HG03045 (cell line): ENCODE results near the gene JARID2.
"Not testable (repeated sequence)": the region's sequence is repeated elsewhere in the genome, so short reads cannot be mapped to it uniquely, and the experiment has no call there.

Experiments used
- ATAC-seq: cut with Tn5 transposase; IDR thresholded peaks from one replicate; pipeline ENCODE4 v1.9.1; 2021; ENCODE audit warnings: mild to moderate bottlenecking, moderate library complexity; ENCODE audit not compliant: unreplicated experiment

JARID2 gene

DNA sequence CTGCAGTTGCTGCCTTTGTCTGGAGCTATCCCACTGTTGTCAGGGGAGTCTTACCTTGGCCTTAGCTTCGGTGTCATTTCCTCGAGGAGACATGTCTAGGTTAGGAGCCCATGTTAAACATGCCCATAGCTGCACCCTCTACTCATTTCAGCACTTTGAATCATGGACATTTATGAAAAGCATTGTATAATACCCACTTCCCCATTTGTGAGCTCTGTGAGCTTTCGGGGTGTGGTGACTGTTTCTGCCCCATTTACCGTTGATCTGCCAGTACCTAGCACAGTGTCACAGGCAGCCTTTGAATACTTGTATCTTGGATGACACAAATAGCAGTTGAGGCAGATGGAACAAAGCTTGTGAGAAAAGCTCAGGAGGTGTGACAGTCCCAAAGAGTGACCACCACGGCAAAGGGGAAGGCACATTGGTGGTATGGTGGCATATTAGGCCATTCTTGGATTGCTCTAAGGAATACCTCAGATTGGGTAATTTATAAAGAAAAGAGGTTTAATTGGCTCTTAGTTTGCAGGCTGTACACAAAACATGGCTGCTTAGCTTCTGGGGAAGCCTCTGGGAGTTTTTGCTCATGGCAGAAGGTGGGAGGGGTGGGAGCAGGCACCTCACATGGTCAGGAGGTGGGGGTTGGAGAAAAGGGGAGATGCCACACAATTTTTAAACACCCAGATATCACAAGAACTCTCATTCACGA lies 42.0 kb downstream of the JARID2 start:
- peak; percentile 95 for ATAC-seq

DNA sequence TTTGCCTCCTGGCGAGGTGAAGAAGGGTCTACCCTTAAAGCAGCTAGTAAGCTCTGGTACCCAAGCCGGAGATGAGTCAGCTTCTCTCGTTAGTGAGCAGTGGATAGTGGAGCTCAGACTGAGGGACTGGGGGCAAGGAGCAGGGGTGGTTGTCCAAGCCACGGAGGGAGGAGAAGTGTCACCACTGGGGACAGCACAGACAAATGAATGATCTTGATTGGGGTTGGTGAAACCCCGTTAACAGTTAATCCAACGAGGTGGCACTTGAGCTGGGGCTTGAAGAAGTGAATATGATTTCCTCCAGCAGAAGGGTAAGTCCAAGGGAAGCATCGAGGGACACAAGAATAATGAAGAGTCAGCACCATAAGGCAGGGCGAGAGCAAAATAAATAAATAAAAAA lies 43.0 kb downstream of the JARID2 start:
- no peak for ATAC-seq

DNA sequence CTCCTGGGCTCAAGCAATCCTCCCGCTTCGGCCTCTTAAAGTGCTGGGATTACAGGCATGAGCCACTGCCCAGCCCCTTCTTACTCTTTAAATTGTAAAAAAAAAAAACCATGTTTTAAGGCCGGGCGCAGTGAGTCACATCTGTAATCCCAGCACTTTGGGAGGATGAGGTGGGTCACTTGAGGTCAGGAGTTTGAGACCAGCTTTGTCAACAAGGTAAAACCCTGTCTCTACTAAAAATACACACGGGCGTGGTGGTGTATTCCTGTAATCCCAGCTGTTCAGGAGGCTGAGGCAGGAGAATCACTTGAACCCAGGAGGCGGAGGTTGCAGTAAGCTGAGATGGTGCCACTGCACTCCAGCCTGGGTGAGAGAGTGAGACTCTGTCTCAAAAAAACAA lies 43.6 kb downstream of the JARID2 start:
- not testable (repeated sequence) for ATAC-seq

DNA sequence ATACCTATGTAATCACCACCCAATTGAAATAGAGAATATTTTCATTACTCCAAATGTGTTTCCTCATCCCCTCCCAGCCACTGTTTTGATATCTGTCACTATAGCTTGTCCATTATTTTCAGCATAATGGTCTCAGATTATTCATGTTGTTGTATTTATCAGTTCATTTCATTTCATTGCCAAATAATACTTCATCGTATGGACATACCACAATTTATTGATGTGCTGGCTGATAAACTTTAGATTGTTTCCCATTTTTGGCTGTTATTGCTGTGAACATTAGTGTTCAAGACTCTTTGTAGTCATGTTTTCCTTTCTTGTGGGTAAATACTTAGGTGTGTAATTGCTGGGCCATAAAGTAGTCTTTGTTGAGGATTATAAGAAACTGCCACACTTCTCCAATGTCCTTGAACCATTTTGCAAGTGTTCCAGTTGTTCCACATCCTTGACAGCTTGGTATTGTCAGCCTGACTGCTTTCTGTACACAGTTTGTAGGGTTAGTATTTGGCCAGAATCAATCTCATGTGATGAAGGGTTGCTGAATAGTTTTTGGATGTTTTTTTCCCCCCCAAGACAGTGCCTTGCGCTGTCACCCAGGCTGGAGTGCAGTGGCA lies 44.3 kb downstream of the JARID2 start:
- ATAC-seq, result no peak

DNA sequence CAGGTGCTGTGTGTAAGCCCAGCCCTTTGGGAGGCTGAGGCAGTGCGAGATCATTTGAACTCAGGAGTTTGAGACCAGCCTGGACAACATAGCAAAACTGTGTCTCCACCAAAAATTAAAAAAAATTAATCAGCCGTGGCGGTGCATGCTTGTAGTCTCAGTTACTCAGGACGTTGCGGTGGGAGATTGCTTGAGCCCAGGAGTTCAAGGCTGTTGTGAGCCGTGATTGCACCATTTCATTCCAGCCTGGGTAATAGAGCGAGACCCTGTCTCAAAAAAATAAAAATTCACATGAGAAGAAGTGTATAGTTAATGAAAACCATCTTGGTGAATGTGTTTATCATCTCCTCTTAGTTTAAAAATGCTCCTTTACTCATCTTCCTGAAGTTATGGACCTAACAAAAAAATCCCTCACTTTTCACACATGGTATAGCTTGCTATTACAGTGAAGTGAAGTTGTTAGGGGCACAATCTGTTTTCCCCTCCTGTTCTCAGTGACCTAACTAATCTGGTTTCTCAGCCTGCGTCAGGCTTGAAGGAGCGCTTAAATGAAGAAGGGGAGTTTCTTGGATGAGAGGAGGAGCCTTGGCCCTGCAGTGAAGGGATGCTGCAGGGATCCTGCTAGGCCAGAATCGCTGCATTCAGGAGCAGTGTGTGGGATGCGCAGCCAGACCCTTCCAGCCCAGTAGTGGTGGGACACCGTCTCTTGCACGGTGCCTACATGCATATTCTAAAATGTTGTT lies 45.3 kb downstream of the JARID2 start:
- ATAC-seq, result no peak

DNA sequence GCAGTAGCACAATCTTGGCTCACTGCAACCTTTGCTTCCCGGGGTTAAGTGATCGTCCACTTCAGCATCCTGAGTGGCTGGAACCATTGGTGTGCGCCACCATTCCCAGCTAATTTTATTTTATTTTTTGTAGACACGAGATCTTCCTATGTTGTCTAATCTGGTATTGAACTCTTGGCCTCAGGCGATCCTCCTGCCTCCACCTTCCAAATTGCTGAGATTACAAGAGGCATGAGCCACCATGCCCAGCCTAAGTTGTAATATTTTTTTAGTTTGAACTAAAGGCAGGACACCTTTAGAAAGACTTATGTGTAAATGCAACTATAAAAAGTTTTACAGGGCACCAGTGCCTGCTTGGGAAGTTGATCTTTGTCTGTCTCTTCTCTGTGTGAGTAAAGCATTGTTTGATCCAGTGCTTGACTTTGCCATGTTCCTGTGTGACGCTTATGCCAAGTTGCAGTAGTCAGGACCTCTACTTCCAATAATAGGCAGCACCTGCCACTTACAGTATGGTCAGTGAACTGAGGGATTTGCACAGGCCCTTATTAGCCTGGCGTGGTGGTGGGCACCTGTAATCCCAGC lies 46.9 kb downstream of the JARID2 start:
- ATAC-seq, result no peak

DNA sequence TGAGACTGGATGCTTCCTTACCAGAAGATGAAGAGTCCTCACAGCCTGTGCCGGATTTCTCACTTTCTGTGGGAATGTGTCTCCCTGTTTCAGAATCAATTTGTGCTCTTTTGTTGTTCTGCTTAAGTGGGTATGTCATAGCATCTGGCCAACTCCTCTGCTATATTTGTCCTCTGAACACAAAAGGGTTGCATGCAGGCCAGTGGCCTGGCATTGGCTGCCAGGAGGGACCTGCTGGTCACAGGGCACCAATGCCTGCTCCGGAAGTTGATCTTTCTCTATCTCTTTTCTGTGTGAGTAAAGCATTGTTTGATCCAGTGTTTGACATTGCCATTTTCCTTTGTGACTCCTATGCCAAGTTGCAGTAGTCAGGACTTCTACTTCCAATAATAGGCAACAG lies 47.8 kb downstream of the JARID2 start:
- no peak for ATAC-seq

DNA sequence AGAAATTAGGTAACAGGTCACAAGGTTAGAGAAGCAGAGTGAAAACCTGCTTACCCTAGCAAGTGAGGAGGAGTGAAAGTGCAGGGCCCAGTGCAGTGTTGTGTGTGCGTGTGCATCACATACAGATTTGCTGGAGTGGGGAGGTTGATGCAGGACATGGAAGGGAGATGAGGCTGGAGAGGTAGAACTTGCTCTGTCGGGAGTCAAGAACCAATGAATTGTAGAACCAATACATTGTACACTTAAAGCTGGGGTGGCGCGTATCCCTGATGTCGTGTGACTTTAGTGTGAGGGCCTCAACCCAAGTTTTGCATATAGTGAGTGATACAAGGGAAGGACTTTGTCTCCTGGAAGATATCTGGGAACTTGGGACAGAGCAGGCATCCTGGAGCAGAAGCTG lies 48.6 kb downstream of the JARID2 start:
- no peak for ATAC-seq

DNA sequence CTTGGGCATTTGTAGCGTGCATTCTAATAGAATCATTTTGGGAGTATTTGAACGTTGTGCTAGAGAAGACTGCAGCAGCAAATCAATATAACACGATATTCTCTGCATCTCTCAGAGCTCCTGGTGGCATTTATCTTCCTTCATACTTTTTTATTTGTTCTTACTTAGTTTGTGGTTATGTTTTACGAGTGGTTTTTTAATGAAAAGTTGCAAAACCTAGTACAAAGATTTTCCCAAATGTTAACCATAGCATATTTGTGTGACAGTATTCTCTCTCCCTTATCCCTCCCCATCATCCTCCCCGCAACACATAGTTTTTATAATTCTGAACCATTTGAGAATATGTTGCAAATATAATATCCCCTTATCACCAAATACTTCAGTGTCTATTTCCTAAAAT lies 50.4 kb downstream of the JARID2 start:
- no peak for ATAC-seq

DNA sequence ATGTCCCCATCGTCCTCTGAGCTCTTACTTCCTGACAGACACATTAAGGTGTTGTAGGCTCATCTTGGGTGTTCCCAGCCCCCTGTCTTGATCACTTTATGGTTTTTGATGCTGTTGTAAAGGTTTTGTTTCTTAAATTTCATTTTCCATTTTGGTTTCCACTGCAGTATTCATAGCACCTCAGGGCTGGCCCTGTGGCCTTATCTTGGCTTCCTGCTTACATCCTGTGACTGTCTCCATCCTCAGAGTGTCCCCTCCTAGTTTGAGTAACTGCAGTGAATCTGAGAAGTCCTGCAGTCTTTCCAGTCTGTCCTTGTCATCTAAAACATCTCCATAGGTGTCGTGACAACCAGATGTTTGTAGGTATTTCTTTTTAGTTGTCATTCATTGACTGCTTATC lies 50.9 kb downstream of the JARID2 start:
- no peak for ATAC-seq

DNA sequence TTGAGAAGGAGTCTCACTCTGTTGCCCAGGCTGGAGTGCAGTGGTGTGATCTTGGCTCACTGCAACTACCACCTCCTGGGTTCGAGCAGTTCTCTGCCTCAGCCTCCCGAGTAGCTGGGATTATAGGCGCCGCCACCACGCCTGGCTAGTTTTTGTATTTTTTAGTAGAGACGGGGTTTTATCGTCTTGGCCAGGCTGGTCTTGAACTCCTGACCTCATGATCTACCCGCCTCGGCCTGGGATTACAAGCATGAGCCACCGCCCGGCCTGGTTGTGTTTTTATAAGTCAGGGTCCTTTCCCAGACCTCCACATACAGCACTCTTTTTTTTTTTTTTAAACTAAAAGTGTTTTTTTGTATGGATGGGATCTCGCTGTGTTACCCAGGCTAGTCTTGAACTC lies 51.3 kb downstream of the JARID2 start:
- ATAC-seq, result not testable (repeated sequence)

DNA sequence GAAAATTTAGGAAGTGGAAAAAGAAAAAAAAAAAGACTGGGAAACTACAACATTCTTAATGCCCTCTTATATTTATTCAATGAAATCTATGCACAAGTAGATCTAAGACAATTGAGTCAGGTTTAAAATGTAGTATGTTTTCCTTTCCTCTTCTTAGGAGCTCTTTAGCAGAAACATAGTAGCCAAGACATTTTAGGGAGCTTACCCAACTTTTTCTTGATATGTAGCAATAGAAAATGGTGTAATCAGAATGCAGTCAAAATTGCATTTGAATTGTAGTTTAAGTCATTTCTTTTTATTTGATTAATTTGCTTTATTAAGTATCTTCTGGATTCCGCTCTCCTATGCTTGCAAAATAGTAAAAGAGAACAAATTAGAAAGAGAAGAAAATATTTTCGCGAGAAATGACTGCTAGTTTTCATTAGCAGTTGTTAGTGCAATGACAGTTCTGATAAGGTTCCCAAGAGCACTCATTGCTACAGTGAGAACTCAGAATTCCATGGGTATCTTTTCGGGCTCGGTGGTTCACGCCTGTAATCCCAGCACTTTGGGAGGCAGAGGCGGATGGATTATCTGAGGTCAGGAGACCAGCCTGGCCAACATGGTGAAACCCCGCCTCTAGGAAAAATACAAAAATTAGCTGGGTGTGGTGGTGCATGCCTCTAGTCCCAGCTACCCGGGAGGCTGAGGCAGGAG lies 52.2 kb downstream of the JARID2 start:
- no peak for ATAC-seq

DNA sequence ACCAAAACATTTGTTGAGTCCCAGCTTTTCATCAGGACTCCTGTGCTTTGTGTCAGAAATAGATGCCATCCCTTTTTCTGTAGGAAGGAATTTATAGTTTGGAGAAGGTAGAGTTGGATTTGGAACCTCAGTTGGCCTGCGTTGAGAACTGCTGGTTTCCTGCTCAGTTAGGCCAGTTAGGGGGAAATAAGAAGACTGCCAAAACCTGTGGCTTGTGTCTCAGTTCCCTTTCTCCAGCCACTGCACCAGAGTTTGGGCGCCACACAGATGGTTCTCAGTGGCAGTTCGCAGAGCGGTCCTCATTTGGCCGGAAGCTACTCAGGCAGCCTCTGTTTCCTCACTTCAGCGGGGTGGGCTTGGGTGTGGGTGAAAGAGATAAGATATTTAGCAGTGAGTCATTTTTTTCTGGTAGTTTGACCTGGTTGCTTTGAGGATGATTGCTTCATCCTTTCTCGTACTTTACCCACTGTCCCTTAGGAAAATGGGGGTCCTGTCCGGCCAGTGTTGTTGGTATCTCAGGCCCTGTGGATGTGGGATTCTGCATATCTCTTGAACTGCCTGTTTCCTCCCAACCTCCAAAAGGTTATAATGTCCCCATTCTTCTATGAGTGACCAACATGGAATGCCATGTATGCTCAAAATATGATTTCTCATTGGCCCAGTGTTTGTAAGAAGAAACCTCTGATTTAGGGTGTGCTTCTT lies 53.7 kb downstream of the JARID2 start:
- ATAC-seq, result peak; percentile 86

DNA sequence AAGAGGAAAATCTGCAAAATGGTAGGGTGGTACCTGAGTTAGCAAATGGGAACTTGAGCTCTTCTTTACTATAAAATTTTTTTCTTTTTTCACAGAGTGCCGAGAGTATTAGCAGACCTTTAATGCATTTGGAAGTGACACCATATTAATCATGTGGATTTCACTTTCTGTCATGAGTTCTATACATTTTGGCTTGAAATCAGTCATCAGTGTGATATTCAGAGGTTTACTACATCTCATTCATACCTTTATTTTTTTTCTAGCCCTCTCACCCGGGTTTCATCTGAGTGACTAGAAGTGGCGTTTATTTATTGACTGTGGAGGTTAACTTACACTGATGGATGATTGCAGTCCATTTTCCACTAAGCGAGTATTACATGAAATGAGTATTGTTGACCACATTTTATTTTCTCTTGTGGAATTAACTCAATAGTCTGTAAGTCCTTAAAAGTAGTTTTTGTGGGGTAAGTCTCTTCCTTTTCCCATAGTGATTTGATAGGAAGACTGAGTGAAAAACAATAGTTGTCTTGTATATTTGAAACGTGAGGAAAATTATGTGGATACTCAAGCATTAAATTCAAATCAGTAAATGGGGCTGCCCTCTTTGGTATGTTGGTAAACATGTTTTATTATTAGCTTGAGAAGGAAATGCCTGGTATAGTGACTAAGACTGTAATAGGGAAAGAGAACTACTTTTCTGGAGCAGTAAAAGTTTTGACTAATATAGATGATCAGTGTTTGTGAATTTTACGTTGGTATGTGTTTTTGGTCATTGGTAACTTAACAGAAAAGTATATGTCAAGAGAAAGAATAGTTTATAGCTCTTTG lies 55.5 kb downstream of the JARID2 start:
- ATAC-seq, result no peak

DNA sequence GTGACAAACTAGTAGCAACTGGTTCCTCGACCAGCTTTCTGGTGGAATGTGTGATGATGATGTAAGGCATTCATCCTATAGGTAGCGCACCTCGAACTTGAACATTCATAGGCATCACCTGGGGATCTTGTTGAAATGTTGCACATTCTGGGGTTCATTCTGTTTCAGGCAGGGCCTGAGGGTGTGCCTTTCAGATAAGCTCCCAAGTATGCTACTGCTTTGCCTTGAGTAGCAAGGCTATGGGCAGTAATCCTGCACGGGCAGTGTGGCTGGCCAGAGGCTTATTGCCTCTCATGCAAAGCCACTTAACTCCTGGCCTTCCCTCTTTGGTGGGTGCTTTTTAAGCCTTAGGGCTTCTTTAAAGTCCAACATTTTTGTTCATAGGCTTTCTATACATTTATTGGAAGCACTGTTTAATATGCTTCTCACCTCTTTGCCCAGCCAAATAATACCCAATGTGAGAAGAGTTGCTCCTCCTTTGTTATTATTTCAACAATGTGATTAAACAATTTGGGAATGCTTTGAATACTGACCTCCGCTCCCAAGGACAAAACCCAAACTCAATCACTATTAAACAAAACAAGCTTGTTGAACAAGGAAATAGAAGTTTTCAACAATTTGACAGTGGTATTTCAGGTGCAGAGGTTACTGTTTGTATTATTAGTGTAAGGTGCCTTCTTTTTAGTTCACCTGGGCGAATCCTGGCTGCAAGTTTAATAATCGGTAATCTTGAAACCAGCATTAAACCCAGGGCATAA lies 57.5 kb downstream of the JARID2 start:
- no peak for ATAC-seq

DNA sequence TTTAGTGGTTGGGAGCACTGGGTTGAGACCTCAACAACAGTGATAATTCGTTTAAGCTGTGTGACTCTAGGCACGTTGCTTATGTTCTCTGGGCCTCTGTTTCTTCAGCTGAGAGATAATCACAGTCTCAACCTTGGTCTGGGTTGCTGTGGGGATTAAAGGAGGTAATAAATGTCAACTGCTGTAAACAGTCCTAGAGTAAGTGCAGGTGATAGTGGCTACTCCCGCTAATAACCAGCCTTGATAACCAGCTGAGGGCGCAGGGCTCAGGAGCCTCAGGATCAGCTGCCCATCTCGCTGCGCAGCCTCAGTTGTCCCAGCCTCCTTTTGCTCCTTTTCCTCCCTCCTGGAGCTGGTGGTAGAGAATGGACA lies 58.0 kb downstream of the JARID2 start:
- no peak for ATAC-seq

DNA sequence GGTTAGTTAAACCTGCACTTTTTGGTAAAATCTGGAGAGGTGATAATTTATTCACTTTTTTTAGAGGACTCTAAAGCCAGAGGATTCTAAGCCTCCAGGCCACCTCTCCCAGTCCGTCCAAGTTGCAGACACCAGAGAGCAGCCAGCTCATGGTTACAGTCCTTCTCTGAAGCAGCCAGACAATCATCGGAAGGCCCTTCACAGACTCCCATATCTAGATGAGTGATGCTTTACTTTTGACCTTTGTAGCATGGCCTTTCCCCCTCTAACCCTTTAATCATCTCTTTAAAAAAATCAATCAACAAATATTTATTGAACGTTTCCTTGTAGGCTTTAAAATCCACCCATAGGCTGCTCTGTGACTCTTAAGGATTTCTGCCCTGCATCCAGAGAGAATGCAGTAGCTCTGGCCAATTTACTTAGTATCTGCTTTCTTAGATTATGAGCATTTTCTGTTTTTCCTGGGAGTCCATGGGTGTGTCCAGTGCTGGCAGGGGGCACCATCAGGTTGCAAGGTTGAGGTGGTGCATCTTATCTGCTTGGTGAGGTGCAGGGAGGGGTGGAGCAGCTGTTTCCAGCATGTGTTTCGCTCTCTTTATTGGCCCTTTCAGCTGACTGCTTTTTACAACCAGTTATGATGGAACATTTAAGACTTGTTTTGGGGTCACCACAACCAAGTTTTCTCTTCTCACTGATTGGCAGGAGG lies 58.6 kb downstream of the JARID2 start:
- ATAC-seq, result no peak

DNA sequence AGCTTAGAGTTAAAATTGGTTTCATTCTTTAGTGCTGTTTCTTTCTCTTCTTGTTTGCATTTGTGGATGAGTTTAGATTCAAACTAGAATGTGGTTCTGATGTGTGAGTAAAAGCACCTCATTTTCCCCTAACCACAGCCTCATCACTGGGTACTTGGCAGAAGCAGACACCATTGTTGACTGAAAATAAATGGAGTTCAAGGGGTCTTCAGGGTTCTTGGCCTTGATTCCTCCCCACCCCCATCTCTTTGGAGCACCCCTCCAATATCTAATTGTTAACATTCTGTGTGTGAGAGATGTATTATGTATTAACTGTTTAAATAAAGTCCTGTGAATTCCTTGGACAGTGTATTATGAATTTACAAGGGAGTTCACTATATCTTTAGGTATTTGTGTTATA lies 59.6 kb downstream of the JARID2 start:
- ATAC-seq, result peak; percentile 58
